GM23338 (cell line): Measurements from ENCODE around the gene REG4. TPM values are rescaled to one million over a fixed set of nuclear protein-coding genes. Genes with fewer than 3 reads are reported as not detected.

Experiments
- ATAC-seq: fragments of 200-7000 bp; cut with Tn5 transposase; 3 replicates; pipeline ENCODE4 v1.9.1; 2020
- DNase-seq: peaks from one replicate; pipeline ENCODE4 v3.0.0-alpha.2; 2015; ENCODE audit warnings: low spot score
- H2AFZ ChIP-seq: fragments of 200-600 bp; sonication (generic); 2 replicates; pipeline ENCODE4 v1.8.0; 2016; ENCODE audit warnings: antibody characterized with exemption, mild to moderate bottlenecking, moderate library complexity
- H3F3A ChIP-seq: fragments of 200-600 bp; sonication (generic); replicated peaks from 2 replicates; pipeline ENCODE4 v1.8.0; 2017; ENCODE audit warnings: antibody characterized with exemption, mixed run types, low read depth
- H3K27ac ChIP-seq: fragments of 200-600 bp; sonication (generic); 2 replicates; pipeline ENCODE4 v1.6.1; 2016; ENCODE audit warnings: low read depth
- H3K27me3 ChIP-seq: fragments of 200-600 bp; sonication (generic); 2 replicates; pipeline ENCODE4 v1.8.0; 2016; ENCODE audit warnings: mild to moderate bottlenecking, mixed run types, moderate library complexity; ENCODE audit not compliant: insufficient read depth
- H3K36me3 ChIP-seq: fragments of 200-600 bp; sonication (generic); 2 replicates; pipeline ENCODE4 v1.8.0; 2016; ENCODE audit warnings: mild to moderate bottlenecking; ENCODE audit not compliant: insufficient read depth
- H3K4me1 ChIP-seq: fragments of 200-600 bp; sonication (generic); 2 replicates; pipeline ENCODE4 v1.8.0; 2016; ENCODE audit warnings: mild to moderate bottlenecking, moderate library complexity; ENCODE audit not compliant: insufficient read depth
- H3K4me2 ChIP-seq: fragments of 200-600 bp; sonication (generic); 2 replicates; pipeline ENCODE4 v1.7.1; 2017; ENCODE audit warnings: mixed run types
- H3K4me3 ChIP-seq: fragments of 200-600 bp; sonication (generic); 2 replicates; pipeline ENCODE4 v1.6.1; 2016; ENCODE audit warnings: mixed run types
- H3K79me2 ChIP-seq: fragments of 200-600 bp; sonication (generic); replicated peaks from 2 replicates; pipeline ENCODE4 v1.8.0; 2017; ENCODE audit warnings: mild to moderate bottlenecking; ENCODE audit not compliant: insufficient read depth
- H3K9me2 ChIP-seq: fragments of 200-600 bp; sonication (generic); 2 replicates; pipeline ENCODE4 v1.8.0; 2017; ENCODE audit not compliant: insufficient read depth
- H4K20me1 ChIP-seq: fragments of 200-600 bp; sonication (generic); replicated peaks from 2 replicates; pipeline ENCODE4 v1.8.0; 2017; ENCODE audit warnings: mild to moderate bottlenecking; ENCODE audit not compliant: insufficient read depth
- H3K27ac Mint-ChIP-seq: 2 replicates; pipeline ENCODE4 v1.8.0; 2020; ENCODE audit warnings: inconsistent platforms, mild to moderate bottlenecking, moderate library complexity, mixed read lengths
- H3K27me3 Mint-ChIP-seq: 3 replicates; pipeline ENCODE4 v1.8.0; 2022; ENCODE audit warnings: low read depth, mild to moderate bottlenecking, moderate library complexity, mixed read lengths, inconsistent platforms; ENCODE audit not compliant: insufficient read depth, poor library complexity
- H3K36me3 Mint-ChIP-seq: 3 replicates; pipeline ENCODE4 v1.8.0; 2021; ENCODE audit warnings: low read depth, mild to moderate bottlenecking, inconsistent platforms, moderate library complexity, mixed read lengths
- H3K4me1 Mint-ChIP-seq: 3 replicates; pipeline ENCODE4 v1.8.0; 2020; ENCODE audit warnings: mild to moderate bottlenecking, inconsistent platforms, mixed read lengths
- H3K4me3 Mint-ChIP-seq: 3 replicates; pipeline ENCODE4 v1.8.0; 2021; ENCODE audit warnings: moderate library complexity, mild to moderate bottlenecking, inconsistent platforms, mixed read lengths
- H3K9me3 Mint-ChIP-seq: 3 replicates; pipeline ENCODE4 v1.8.0; 2020; ENCODE audit warnings: moderate library complexity, mild to moderate bottlenecking, inconsistent platforms, mixed read lengths
- EZH2 ChIP-seq: fragments of 200-600 bp; sonication (generic); IDR thresholded peaks from one replicate; pipeline ENCODE4 v1.8.0; 2017; ENCODE audit warnings: antibody characterized with exemption, mild to moderate bottlenecking, low read depth; ENCODE audit not compliant: unreplicated experiment
- EZH2phosphoT487 ChIP-seq: fragments of 200-600 bp; sonication (generic); IDR thresholded peaks from one replicate; pipeline ENCODE4 v1.8.1; 2018; ENCODE audit warnings: antibody characterized with exemption; ENCODE audit not compliant: unreplicated experiment
- JUNB ChIP-seq: IDR thresholded peaks from one replicate; pipeline ENCODE4 v1.6.1; 2016; ENCODE audit warnings: antibody characterized with exemption; ENCODE audit not compliant: unreplicated experiment
- NANOG ChIP-seq: IDR thresholded peaks from 2 replicates; pipeline ENCODE4 v1.6.1; 2016; ENCODE audit warnings: antibody characterized with exemption, borderline replicate concordance
- POLR2AphosphoS5 ChIP-seq: IDR thresholded peaks from 2 replicates; pipeline ENCODE4 v1.6.1; 2016; ENCODE audit warnings: antibody characterized with exemption, low read depth
- REST ChIP-seq: IDR thresholded peaks from one replicate; pipeline ENCODE4 v1.6.1; 2018; ENCODE audit warnings: antibody characterized with exemption; ENCODE audit not compliant: unreplicated experiment
- STAT1 ChIP-seq: IDR thresholded peaks from one replicate; pipeline ENCODE4 v1.6.1; 2016; ENCODE audit warnings: antibody characterized with exemption; ENCODE audit not compliant: unreplicated experiment
- ZNF114 ChIP-seq: fragments of 250-450 bp; sonication (Bioruptor Pico); IDR thresholded peaks from 2 replicates; pipeline ENCODE4 v1.5.0; 2020; ENCODE audit warnings: mild to moderate bottlenecking, moderate library complexity
- ZNF331 ChIP-seq: fragments of 250-450 bp; sonication (Bioruptor Pico); IDR thresholded peaks from 2 replicates; pipeline ENCODE4 v1.5.0; 2020; ENCODE audit warnings: low read depth, mild to moderate bottlenecking, moderate library complexity
- polyA plus RNA-seq: library from polyadenylated mRNA; unstranded; fragments of >200 nt; fragmentation: Nextera tagmentation; extraction: Ambion mirVana; gene quantifications from 2 replicates; pipeline ENCODE4 v1.2.1, GENCODE V29; 2016
- total RNA-seq: library from RNA; depleted of rRNA; stranded (reverse); fragments of >200 nt; shearing (Covaris generic); gene quantifications from 2 replicates; pipeline ENCODE4 v1.2.3, GENCODE V29; 2014
- TF ChIP-seq, protein P1 (sequence below), 2 experiments: fragments of 200-600 bp in 1 of 2; sonication (generic) in 1 of 2; conservative IDR thresholded peaks; 2 replicates each; pipeline versions ENCODE4 v1.5.1 to v1.6.1; 2016 to 2017; ENCODE audit warnings: antibody characterized with exemption in 2 of 2, low read depth in 2 of 2, mild to moderate bottlenecking in 2 of 2, moderate library complexity in 1 of 2
- TF ChIP-seq, protein P2 (sequence below): IDR thresholded peaks from 2 replicates; pipeline ENCODE4 v1.6.1; 2016; ENCODE audit warnings: antibody characterized with exemption

Gene REG4
- total and polyA plus RNA-seq, 2 experiments from 2014 or later = not detected

GRCh38 chr1:119747451-119747850 is 63.8 kb downstream of the REG4 start:
- Histone ChIP-seq H4K20me1 (peaks cover 1% of the 10 kb centered on the region), H3K36me3 (0 out of 2 replicates have a peak, but pooled peaks cover 3% of the 10 kb centered on the region), H3K4me1 (peaks cover 23% of the 10 kb centered on the region), H3K4me3 (no peak overlapping the region), H3F3A (peaks cover 18% of the 10 kb centered on the region), H3K4me2 (0 out of 2 replicates have a peak overlapping the region, but pooled peaks have one; percentile 32), H2AFZ (no peak overlapping the region), H3K27ac (no peak overlapping the region), H3K79me2 (no peaks in the 10 kb centered on the region), H3K9me2 (no peaks in the 10 kb centered on the region; the same call in 1 of the 2 replicates), H3K27me3 (no peaks in the 10 kb centered on the region)
- DNase-seq (no peak), ATAC-seq (peak; percentile 31)
- TF ChIP-seq, protein P1, sequence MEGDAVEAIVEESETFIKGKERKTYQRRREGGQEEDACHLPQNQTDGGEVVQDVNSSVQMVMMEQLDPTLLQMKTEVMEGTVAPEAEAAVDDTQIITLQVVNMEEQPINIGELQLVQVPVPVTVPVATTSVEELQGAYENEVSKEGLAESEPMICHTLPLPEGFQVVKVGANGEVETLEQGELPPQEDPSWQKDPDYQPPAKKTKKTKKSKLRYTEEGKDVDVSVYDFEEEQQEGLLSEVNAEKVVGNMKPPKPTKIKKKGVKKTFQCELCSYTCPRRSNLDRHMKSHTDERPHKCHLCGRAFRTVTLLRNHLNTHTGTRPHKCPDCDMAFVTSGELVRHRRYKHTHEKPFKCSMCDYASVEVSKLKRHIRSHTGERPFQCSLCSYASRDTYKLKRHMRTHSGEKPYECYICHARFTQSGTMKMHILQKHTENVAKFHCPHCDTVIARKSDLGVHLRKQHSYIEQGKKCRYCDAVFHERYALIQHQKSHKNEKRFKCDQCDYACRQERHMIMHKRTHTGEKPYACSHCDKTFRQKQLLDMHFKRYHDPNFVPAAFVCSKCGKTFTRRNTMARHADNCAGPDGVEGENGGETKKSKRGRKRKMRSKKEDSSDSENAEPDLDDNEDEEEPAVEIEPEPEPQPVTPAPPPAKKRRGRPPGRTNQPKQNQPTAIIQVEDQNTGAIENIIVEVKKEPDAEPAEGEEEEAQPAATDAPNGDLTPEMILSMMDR (conservative IDR thresholded peaks at IDR 0.05; ENCODE audit: low read depth in 2 of 2) = no peak
- TF ChIP-seq POLR2AphosphoS5 (no peak), REST (no peak), JUNB (no peak), NANOG (no peak), EZH2 (no peak), EZH2phosphoT487 (no peak), STAT1 (no peak), ZNF114 (CRISPR knock-in tag) (no peak), ZNF331 (no peak)
- TF ChIP-seq, protein P2, sequence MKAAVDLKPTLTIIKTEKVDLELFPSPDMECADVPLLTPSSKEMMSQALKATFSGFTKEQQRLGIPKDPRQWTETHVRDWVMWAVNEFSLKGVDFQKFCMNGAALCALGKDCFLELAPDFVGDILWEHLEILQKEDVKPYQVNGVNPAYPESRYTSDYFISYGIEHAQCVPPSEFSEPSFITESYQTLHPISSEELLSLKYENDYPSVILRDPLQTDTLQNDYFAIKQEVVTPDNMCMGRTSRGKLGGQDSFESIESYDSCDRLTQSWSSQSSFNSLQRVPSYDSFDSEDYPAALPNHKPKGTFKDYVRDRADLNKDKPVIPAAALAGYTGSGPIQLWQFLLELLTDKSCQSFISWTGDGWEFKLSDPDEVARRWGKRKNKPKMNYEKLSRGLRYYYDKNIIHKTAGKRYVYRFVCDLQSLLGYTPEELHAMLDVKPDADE = no peak
- H3K27ac Mint-ChIP-seq = no peak overlapping the region
- H3K4me3 Mint-ChIP-seq = no peak overlapping the region
- H3K36me3 Mint-ChIP-seq = peaks cover 26% of the 10 kb centered on the region
- H3K9me3 Mint-ChIP-seq = no peaks in the 10 kb centered on the region
- H3K4me1 Mint-ChIP-seq = peaks cover 44% of the 10 kb centered on the region
- H3K27me3 Mint-ChIP-seq = peaks cover 15% of the 10 kb centered on the region
